Measurements from ENCODE around the gene SIM1. TPM values are rescaled to one million over a fixed set of nuclear protein-coding genes. Genes with fewer than 3 reads are reported as not detected.

SIM1 gene
- total RNA-seq, 4 donors from 2014 or later: not detected

GRCh38 chr6:100426744-100427338 lies 37.9 kb downstream of the SIM1 start:
- no peaks in the 10 kb centered on the region for H3K4me1 ChIP-seq
- TF ChIP-seq, protein P1, sequence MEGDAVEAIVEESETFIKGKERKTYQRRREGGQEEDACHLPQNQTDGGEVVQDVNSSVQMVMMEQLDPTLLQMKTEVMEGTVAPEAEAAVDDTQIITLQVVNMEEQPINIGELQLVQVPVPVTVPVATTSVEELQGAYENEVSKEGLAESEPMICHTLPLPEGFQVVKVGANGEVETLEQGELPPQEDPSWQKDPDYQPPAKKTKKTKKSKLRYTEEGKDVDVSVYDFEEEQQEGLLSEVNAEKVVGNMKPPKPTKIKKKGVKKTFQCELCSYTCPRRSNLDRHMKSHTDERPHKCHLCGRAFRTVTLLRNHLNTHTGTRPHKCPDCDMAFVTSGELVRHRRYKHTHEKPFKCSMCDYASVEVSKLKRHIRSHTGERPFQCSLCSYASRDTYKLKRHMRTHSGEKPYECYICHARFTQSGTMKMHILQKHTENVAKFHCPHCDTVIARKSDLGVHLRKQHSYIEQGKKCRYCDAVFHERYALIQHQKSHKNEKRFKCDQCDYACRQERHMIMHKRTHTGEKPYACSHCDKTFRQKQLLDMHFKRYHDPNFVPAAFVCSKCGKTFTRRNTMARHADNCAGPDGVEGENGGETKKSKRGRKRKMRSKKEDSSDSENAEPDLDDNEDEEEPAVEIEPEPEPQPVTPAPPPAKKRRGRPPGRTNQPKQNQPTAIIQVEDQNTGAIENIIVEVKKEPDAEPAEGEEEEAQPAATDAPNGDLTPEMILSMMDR (IDR thresholded peaks at IDR 0.05): no peak
- TF ChIP-seq POLR2A (IDR thresholded peaks at IDR 0.05): no peak
- no peak overlapping the region for H3K27ac ChIP-seq
- H3K4me3 ChIP-seq: no peak overlapping the region
- intact Hi-C loops (cut with DNase I; ENCODE audit: low total_unique reads) (no loop called here), in situ Hi-C loops (cut with MboI; ENCODE audit: low pct_ligation_motif_present in 1 of 4, low pct_unique_long_range_greater_than_20kb in 1 of 4, low sequenced_read_pairs in 3 of 4) (no loop called here)
- no peaks in the 10 kb centered on the region for H3K9me3 ChIP-seq
- DNase-seq: no peak
- peaks cover 9% of the 10 kb centered on the region for H3K27me3 ChIP-seq
- H3K36me3 ChIP-seq: no peaks in the 10 kb centered on the region
- 53 to 80% methylated on average over 2 to 10 of the region's 10 CpGs for WGBS, 2 donors (ENCODE audit: low coverage in 1 of 2)

DNA sequence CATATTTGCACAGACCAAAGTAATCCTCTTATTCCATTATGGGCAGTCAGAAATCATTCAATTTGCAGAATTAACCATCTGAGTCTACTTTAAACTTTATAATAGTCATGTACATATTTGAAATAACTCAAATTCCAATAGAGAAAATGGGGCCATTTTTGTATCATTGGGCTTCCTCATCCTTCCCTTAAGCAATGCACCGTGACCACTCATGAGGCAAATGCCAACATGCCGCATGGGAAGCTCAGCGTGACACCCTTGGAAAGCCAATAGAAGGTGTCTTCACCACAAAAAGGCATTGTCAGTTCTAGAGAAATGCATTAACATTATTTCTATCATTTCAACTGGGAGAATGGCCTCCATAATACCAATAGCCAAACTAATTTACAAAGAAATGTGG lies 38.5 kb downstream of the SIM1 start:
- H3K27me3 ChIP-seq: peaks cover 9% of the 10 kb centered on the region
- 92% methylated on average over 3 of the region's 3 CpGs; no CpG with 5 or more reads in 1 of the 2 donors for WGBS, 2 donors (ENCODE audit: low coverage in 1 of 2)
- no peak for DNase-seq
- no peaks in the 10 kb centered on the region for H3K36me3 ChIP-seq
- H3K4me1 ChIP-seq: no peaks in the 10 kb centered on the region
- H3K27ac ChIP-seq: no peak overlapping the region
- no peaks in the 10 kb centered on the region for H3K9me3 ChIP-seq
- intact Hi-C loops (cut with DNase I; ENCODE audit: low total_unique reads) (no loop called here), in situ Hi-C loops (cut with MboI; ENCODE audit: low pct_ligation_motif_present in 1 of 4, low pct_unique_long_range_greater_than_20kb in 1 of 4, low sequenced_read_pairs in 3 of 4) (no loop called here)
- no peak overlapping the region for H3K4me3 ChIP-seq
- no peak for TF ChIP-seq POLR2A (IDR thresholded peaks at IDR 0.05)
- TF ChIP-seq, protein P1 (IDR thresholded peaks at IDR 0.05): no peak
- no peak for TF ChIP-seq POLR2AphosphoS5 (IDR thresholded peaks at IDR 0.05)
- TF ChIP-seq EP300 (IDR thresholded peaks at IDR 0.05; ENCODE audit: low read depth): no peak

DNA sequence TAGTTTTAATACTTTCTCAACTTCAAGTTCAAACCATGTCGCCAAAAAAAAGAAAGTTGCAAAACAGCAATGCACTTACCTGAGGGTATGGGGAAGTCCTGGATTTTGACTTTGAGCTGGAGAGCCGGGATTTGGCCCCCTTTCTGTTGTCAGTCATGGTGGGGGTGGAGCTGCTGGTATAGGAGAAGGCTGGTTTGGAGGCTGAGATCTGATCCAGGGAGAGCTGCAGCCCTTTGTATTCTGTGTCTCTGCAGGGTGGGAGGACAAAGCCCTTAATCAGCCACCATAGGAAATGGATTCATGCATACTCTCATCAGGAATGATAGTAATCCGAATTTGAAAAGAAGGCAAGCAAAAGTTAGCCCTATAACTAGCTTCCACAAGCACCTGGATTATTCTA lies 44.0 kb downstream of the SIM1 start:
- no peak for DNase-seq
- intact Hi-C loops (cut with DNase I; ENCODE audit: low total_unique reads) (no loop called here), in situ Hi-C loops (cut with MboI; ENCODE audit: low pct_ligation_motif_present in 1 of 4, low pct_unique_long_range_greater_than_20kb in 1 of 4, low sequenced_read_pairs in 3 of 4) (no loop called here)
- Histone ChIP-seq H3K27me3 (no peaks in the 10 kb centered on the region), H3K27ac (no peak overlapping the region), H3K36me3 (no peaks in the 10 kb centered on the region), H3K4me3 (no peak overlapping the region), H3K4me1 (no peaks in the 10 kb centered on the region), H3K9me3 (no peaks in the 10 kb centered on the region)
- TF ChIP-seq EP300 (IDR thresholded peaks at IDR 0.05; ENCODE audit: low read depth) (no peak), POLR2AphosphoS5 (IDR thresholded peaks at IDR 0.05) (no peak), POLR2A (IDR thresholded peaks at IDR 0.05) (no peak)
- TF ChIP-seq, protein P1 (IDR thresholded peaks at IDR 0.05): no peak
- WGBS, 2 donors (ENCODE audit: low coverage in 1 of 2): 30 to 44% methylated on average over 3 of the region's 3 CpGs

DNA sequence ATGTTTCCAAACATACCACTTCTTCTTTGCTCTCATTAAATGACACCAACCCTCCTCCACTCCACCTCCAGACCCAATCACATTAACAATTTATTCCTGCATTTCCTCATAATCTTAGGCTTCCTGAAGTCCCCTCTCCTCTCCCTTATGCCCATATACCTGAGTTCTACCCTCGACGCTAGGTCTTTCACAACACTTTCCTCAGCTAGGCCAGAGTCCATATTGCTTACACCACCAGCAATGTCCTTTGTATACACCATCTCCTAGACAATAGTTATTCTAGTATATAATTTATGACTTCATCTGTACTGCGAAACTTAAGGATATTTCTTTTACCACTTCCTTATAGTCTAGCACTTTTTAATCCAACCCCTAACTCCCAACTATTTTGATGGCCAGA lies 47.7 kb downstream of the SIM1 start:
- no peak overlapping the region for H3K4me3 ChIP-seq
- no peaks in the 10 kb centered on the region for H3K27me3 ChIP-seq
- in situ Hi-C loops (cut with MboI; ENCODE audit: low pct_ligation_motif_present in 1 of 4, low pct_unique_long_range_greater_than_20kb in 1 of 4, low sequenced_read_pairs in 3 of 4): no loop called here
- H3K27ac ChIP-seq: no peak overlapping the region
- intact Hi-C loops (cut with DNase I; ENCODE audit: low total_unique reads): no loop called here
- WGBS, 2 donors (ENCODE audit: low coverage in 1 of 2): 57 to 62% methylated on average over 3 of the region's 3 CpGs
- H3K9me3 ChIP-seq: no peaks in the 10 kb centered on the region
- H3K36me3 ChIP-seq: no peaks in the 10 kb centered on the region
- no peak for TF ChIP-seq POLR2A (IDR thresholded peaks at IDR 0.05)
- no peak for TF ChIP-seq POLR2AphosphoS5 (IDR thresholded peaks at IDR 0.05)
- TF ChIP-seq, protein P1 (IDR thresholded peaks at IDR 0.05): no peak
- no peak for TF ChIP-seq EP300 (IDR thresholded peaks at IDR 0.05; ENCODE audit: low read depth)
- DNase-seq: no peak
- H3K4me1 ChIP-seq: no peaks in the 10 kb centered on the region

Measured in transverse colon (tissue), 4 donors.